ENCODE data around the gene NTRK2.

GRCh38 chr9:85053206-85053786 is 383.8 kb downstream of the NTRK2 start:
- no peak for TF ChIP-seq CTCF (conservative IDR thresholded peaks at IDR 0.05 in 1 of 2, IDR thresholded peaks at IDR 0.05 in 1 of 2; ENCODE audit: extremely low read depth in 1 of 2, insufficient read depth in 1 of 2, low read depth in 1 of 2, low read length in 2 of 2)
- no peak for TF ChIP-seq EZH2 (IDR thresholded peaks at IDR 0.05; ENCODE audit: borderline replicate concordance, low read length)

All from mammary epithelial cell (primary cell).